ENCODE measurements around the gene STIP1. TPM values are rescaled to one million over a fixed set of nuclear protein-coding genes. Genes with fewer than 3 reads are reported as not detected.

The STIP1 gene
- total RNA-seq, 2 donors from 2014 or later: 104 to 139 TPM

DNA sequence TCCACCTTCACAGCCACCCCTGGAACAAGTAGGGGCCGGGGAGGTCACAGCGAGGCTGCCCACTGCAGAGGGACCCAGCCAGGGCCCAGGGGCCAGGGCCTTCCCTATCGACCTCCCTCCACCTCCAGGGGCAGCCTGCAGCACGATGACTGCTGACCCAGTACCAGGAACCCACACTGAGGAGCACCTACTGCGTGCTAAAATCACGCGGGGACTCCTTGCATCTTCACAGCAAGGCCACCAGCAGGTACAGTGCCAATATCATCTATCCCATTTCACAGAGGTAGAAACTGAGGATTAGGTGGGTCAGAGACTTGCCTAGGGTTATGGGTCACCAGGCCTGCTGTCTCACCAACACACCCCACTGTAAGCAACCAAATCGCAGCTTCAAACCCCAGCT lies 34.6 kb upstream of the STIP1 start:
- peaks cover 7% of the 10 kb centered on the region for H3K4me1 ChIP-seq (replicated peaks)
- H3K27ac ChIP-seq: no peak overlapping the region
- no peaks in the 10 kb centered on the region for H3K27me3 ChIP-seq (replicated peaks; ENCODE audit: insufficient read depth)
- TF ChIP-seq, protein P1, sequence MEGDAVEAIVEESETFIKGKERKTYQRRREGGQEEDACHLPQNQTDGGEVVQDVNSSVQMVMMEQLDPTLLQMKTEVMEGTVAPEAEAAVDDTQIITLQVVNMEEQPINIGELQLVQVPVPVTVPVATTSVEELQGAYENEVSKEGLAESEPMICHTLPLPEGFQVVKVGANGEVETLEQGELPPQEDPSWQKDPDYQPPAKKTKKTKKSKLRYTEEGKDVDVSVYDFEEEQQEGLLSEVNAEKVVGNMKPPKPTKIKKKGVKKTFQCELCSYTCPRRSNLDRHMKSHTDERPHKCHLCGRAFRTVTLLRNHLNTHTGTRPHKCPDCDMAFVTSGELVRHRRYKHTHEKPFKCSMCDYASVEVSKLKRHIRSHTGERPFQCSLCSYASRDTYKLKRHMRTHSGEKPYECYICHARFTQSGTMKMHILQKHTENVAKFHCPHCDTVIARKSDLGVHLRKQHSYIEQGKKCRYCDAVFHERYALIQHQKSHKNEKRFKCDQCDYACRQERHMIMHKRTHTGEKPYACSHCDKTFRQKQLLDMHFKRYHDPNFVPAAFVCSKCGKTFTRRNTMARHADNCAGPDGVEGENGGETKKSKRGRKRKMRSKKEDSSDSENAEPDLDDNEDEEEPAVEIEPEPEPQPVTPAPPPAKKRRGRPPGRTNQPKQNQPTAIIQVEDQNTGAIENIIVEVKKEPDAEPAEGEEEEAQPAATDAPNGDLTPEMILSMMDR (IDR thresholded peaks at IDR 0.05): no peak
- TF ChIP-seq POLR2AphosphoS5 (IDR thresholded peaks at IDR 0.05): no peak
- TF ChIP-seq POLR2A (IDR thresholded peaks at IDR 0.05): no peak
- 98% methylated on average over 8 of the region's 8 CpGs for WGBS
- intact Hi-C loops (cut with DNase I): loop anchor here (5.0 kb wide), 2 partner anchors 314 to 384 kb away; partner anchors contain the start of genes MARK2 and ZFTA
- no peaks in the 10 kb centered on the region for H3K36me3 ChIP-seq
- H3K4me3 ChIP-seq: no peak overlapping the region
- DNase-seq (ENCODE audit: low spot score): no peak
- H3K9me3 ChIP-seq: no peaks in the 10 kb centered on the region

DNA sequence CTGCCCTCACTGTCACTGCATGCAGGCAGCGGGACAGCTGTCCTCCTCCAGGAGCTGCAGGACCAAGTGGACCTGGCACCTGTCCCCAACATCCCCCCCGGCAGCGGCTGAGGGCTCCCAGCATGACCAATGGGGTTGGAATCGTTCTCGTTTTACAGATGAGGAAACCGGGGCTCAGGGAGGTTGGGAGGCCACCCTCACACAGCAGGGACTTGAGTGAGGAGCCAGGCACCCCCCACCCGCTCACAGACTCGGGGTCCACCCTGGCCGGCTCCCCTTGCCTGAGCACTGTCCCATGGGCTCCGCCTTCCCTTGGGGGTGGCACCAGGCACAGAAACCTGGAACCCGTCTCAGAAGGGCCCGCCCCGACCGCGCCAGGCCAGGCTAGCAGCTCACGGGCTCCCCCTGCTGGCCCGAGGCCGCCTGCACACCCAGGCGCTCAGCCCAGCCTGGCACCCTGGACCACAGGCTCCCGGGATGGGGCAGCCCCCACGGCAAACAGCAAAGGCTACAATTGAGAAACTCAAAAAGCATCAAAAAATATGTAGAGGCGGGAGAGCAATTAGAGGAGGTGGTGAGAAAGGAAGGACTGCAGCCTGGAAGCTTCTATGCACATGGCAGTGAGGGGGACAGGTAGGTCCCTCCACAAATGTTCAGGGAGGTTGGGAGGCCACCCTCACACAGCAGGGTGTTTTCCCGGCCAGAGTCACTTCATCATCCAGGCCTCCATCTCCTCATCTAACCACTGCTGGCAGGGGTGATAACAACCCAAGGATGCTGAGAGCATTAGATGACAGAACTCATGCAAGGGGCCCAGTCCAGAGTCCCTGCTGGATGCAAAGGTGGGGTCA lies 32.9 kb upstream of the STIP1 start:
- TF ChIP-seq POLR2A (IDR thresholded peaks at IDR 0.05) (no peak), POLR2AphosphoS5 (IDR thresholded peaks at IDR 0.05) (peak; percentile 56)
- TF ChIP-seq, protein P1 (IDR thresholded peaks at IDR 0.05): peak; percentile 94 to 99 (median 97)
- Histone ChIP-seq H3K27ac (no peak overlapping the region), H3K36me3 (no peaks in the 10 kb centered on the region), H3K9me3 (no peaks in the 10 kb centered on the region), H3K4me1 (replicated peaks) (peaks cover 5% of the 10 kb centered on the region), H3K27me3 (replicated peaks; ENCODE audit: insufficient read depth) (no peaks in the 10 kb centered on the region), H3K4me3 (no peak overlapping the region)
- peak; percentile 52 for DNase-seq (ENCODE audit: low spot score)
- intact Hi-C loops (cut with DNase I): loop anchor here (5.0 kb wide), 2 partner anchors 316 to 386 kb away; partner anchors contain the start of genes MARK2 and ZFTA
- WGBS: 19% methylated on average over 23 of the region's 23 CpGs

DNA sequence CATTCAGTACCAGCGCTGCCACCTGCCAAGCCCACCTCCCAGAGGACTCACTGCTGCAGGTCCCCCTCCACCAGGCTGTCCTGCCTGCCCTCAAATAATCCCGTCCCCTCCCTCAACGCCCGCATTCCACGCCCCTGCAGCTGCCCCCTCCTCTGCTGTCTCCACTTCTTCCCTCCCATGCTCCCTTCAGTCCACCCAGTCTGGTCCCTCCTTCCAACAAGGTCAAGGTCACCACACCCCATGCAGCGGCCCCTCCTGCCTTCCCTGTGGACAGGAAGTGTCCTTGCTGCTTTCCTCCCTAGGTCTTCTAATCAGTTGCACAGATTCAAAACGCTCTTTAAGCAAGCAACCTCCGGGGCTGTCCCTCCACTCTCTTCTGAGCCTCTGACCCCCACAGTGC lies 32.2 kb upstream of the STIP1 start:
- intact Hi-C loops (cut with DNase I): loop anchor here (5.0 kb wide), 2 partner anchors 317 to 387 kb away; partner anchors contain the start of genes MARK2 and ZFTA
- DNase-seq (ENCODE audit: low spot score): no peak
- 52% methylated on average over 8 of the region's 8 CpGs for WGBS
- Histone ChIP-seq H3K4me3 (no peak overlapping the region), H3K4me1 (replicated peaks) (no peaks in the 10 kb centered on the region), H3K9me3 (no peaks in the 10 kb centered on the region), H3K27me3 (replicated peaks; ENCODE audit: insufficient read depth) (no peaks in the 10 kb centered on the region), H3K27ac (no peak overlapping the region), H3K36me3 (no peaks in the 10 kb centered on the region)
- TF ChIP-seq, protein P1 (IDR thresholded peaks at IDR 0.05): no peak
- TF ChIP-seq POLR2A (IDR thresholded peaks at IDR 0.05) (no peak), POLR2AphosphoS5 (IDR thresholded peaks at IDR 0.05) (no peak)

DNA sequence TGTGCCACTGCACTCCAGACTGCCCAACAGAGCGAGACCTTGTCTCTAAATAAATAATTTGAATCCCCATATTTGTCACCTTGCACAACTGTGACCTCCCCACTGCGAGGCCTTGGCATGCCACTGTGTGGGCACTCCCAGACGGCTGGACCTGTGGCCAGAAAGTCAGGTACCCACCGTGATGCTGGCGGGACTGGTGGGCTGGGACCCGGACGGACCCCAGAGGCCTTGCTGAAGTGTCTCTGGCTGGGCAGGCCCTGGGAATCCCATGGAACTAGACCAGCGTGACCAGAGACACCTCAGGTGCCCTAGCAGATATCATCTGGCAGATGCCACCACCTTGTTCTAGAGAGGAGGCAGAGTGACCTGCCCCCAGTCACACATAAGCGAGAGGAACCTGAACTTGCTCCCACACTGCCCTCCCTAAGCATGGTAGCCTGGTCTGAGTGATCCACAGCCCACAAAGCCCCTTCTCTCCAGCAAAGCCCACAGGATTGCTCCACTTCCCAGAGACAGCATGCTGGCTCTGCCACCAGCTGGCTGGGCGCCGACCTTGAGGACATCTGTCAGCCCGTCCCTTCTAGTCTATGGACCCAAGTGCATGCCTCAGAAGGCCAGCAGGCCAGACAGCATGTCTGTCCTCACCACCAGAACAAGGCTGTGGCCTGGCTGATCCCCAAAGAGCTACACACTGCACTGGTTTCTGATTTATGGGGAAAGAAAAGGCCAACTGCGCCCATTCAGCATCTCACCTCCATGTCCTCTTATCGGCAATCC lies 29.5 kb upstream of the STIP1 start:
- DNase-seq (ENCODE audit: low spot score): no peak
- no peaks in the 10 kb centered on the region for H3K27me3 ChIP-seq (replicated peaks; ENCODE audit: insufficient read depth)
- intact Hi-C loops (cut with DNase I): no loop called here
- H3K4me1 ChIP-seq (replicated peaks): no peaks in the 10 kb centered on the region
- H3K27ac ChIP-seq: no peak overlapping the region
- WGBS: 94% methylated on average over 14 of the region's 14 CpGs
- no peaks in the 10 kb centered on the region for H3K36me3 ChIP-seq
- TF ChIP-seq POLR2A (IDR thresholded peaks at IDR 0.05): no peak
- no peak for TF ChIP-seq POLR2AphosphoS5 (IDR thresholded peaks at IDR 0.05)
- TF ChIP-seq, protein P1 (IDR thresholded peaks at IDR 0.05): no peak
- H3K4me3 ChIP-seq: no peak overlapping the region
- no peaks in the 10 kb centered on the region for H3K9me3 ChIP-seq
